ENCODE data around the gene DOK3.

Gene DOK3

DNA sequence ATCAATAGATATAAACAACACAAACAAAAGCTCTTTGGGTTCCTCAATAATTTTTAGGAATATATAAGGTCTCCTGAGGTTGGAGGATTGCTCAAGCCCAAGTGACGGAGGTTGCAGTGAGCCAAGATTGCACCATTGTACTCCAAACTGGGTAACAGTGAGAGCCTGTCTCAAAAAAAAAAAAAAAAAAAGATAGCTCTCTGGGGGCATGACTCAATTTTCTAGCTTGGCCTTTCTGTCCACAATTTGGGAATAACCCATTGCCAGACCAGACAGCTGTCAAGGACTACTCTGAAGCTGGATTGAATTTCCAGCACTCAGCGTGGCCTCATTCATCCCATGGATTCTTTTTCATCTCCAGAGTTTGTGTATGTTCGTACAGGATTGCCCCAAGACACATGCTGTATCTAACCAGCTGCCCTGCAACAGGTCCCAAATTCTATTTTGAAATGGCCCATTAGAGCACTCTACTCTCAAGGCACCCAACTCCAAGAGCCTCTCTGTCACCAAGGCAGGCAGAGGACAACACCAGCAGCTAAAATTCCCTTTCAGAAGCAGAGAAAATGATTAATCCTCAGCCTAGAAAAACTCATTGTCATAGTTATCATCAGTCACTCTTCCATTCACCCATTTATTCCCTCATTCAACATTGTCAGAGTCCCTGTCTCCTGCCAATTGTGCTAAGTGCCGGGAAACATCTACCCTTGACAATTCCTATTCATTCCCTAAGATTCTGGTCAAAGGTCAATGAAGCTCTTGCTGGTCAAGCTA lies 36.0 kb upstream of the DOK3 start:
- H3K27ac ChIP-seq: no peak overlapping the region
- TF ChIP-seq ZFX (IDR thresholded peaks at IDR 0.05): no peak
- TF ChIP-seq, protein P1, sequence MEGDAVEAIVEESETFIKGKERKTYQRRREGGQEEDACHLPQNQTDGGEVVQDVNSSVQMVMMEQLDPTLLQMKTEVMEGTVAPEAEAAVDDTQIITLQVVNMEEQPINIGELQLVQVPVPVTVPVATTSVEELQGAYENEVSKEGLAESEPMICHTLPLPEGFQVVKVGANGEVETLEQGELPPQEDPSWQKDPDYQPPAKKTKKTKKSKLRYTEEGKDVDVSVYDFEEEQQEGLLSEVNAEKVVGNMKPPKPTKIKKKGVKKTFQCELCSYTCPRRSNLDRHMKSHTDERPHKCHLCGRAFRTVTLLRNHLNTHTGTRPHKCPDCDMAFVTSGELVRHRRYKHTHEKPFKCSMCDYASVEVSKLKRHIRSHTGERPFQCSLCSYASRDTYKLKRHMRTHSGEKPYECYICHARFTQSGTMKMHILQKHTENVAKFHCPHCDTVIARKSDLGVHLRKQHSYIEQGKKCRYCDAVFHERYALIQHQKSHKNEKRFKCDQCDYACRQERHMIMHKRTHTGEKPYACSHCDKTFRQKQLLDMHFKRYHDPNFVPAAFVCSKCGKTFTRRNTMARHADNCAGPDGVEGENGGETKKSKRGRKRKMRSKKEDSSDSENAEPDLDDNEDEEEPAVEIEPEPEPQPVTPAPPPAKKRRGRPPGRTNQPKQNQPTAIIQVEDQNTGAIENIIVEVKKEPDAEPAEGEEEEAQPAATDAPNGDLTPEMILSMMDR (conservative IDR thresholded peaks at IDR 0.05): no peak

DNA sequence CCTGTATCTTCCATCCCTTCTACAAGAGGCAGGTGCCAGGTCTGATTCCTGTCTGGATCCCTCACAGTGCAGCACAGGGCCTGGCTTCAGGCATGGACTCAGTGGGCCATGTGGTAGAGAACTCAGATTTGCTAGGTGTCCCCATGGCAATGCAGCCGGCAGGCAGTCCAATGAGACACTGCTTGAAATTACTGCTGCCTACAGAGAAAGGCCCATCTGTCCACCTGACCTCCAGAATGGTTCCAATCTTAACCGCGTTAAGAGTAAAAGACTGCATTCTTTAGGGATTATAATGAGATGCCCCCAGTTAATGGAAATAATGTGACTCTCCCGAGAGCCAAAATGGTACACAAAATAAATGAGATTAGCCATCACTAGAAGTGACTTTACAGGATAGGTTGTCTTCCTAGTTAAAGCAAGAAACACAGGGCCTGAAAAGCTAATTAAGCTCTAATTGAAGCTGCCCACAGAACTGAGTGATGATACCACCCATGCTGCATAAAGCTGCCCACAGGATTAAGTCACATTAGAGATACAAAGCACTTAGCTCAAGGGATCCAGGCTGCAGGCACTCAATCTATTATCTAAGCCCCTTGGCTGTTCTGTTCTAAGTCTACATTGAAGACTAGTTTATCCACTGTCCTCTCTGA lies 33.3 kb upstream of the DOK3 start:
- H3K27ac ChIP-seq: no peak overlapping the region
- TF ChIP-seq, protein P1 (conservative IDR thresholded peaks at IDR 0.05): no peak
- no peak for TF ChIP-seq ZFX (IDR thresholded peaks at IDR 0.05)

DNA sequence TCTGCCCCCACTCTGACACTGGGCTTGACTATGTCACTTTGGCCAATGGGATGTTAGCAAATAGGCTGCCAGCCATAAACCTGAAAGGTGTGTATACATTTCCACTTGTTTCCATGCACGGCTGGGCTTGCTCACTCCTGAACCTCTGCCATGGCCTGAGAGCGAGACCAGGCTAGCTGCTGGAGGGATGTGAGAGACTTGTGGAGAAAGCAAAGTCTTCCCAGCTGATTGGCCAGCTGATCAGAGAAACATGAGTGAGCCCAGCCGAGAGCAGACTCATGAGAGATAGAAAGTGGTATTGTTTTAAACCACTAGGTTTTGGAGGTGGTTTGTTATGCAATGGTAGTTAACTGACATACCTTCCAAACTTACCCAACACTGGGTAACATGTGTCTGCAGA lies 30.8 kb upstream of the DOK3 start:
- no peak overlapping the region for H3K27ac ChIP-seq

DNA sequence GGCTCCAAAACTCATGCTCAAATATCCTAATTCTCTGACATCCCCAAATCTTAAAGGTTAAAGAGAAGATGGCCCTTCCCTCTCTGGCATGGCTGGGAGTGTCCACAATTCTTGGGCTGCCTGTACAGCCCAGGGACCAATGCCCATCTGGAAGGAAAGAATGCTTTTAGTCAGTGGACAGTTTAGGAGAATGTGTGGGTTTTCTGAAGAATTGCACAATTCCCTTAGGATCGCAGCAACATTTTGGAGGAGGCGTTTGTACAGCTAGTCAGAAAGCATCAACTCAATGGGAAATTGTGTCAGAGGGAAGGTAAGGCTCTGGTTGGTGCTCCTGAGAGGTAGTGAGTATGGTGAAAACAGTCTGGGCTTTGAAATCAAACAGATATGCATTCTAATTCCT lies 29.8 kb upstream of the DOK3 start:
- TF ChIP-seq, protein P1 (conservative IDR thresholded peaks at IDR 0.05): no peak
- TF ChIP-seq ZFX (IDR thresholded peaks at IDR 0.05): no peak
- no peak overlapping the region for H3K27ac ChIP-seq

More for the DNA sequence above, 30.8 kb upstream of the DOK3 start:
- TF ChIP-seq, protein P1 (conservative IDR thresholded peaks at IDR 0.05): no peak
- no peak for TF ChIP-seq ZFX (IDR thresholded peaks at IDR 0.05)

DNA sequence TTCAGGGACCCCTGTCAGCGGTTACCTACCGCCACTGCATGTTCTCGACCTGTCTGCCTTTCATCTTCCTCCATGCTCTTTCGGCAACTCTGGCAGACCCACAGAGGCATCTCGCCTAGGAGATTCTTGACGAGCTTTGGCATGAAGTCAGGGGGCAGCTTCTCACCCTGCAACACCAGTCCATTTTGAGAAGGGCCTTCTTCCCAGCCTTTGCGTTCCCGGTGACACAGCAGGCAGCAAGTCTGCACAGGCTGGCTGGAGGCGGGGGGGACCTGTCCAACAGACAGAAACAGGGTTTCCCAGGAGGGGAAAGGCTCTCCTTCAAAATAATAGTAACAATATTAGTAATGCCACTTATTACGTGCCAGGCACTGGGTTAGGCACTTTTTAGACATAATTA lies 29.2 kb upstream of the DOK3 start:
- TF ChIP-seq ZFX (IDR thresholded peaks at IDR 0.05): no peak
- TF ChIP-seq, protein P1 (conservative IDR thresholded peaks at IDR 0.05): no peak
- peak overlapping the region; percentile 36 for H3K27ac ChIP-seq

DNA sequence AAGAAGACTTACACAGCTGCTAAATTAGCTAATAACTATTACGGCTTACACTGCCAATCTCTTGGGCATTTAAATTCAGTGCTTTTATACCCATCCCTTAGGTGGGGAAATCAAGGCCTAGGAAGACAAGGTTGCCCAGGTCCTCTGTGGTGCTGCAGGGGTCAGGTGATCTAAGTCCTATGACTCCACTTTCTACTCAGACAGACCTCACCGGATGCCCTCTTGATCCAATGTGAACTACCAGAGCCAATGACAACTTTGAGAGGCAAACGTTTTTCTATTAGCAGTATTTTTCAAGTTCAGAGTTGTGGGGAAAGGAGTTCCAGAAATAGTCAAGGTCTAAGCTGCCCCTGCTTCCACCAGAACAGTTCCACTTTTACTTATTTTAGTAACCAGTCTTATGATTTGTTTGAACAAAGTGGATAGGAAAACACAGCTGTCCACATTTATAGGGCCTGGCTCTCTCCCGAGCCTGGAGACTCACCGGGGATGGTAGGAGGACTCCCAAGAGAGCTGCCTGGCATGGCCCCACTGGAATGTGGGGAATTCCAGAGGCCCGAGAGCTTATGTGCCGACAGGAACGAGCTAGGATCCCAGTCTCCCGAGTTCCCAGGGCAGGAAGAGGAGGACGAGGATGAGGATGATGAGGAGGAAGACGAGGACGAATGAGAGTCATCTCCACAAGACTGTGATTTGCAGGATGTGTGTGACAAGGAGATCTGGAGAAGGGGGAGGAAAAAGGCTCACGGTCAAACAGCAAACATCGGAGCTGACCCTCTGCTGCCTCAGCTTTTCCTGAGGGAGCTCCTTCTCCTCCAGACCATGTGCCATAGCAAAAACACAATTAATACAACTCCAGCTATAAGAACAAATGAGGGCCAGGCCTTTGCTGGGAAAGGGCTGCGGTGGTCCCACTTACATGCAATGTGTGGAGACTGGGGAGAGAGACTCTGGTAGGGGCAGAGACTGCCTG lies 28.0 kb upstream of the DOK3 start:
- peak overlapping the region; percentile 36 for H3K27ac ChIP-seq
- TF ChIP-seq ZFX (IDR thresholded peaks at IDR 0.05): no peak
- TF ChIP-seq, protein P1 (conservative IDR thresholded peaks at IDR 0.05): no peak
